ENCODE results near the gene CDH23. TPM values are rescaled to one million over a fixed set of nuclear protein-coding genes. Genes with fewer than 3 reads are reported as not detected.

CDH23 gene
- total and polyA plus RNA-seq, 10 of the 15 experiments (the other 5 are each of a cell fraction or from before 2014, with no cell fraction given) = 0.09 to 0.40 (median 0.15) TPM; not detected in 1

DNA sequence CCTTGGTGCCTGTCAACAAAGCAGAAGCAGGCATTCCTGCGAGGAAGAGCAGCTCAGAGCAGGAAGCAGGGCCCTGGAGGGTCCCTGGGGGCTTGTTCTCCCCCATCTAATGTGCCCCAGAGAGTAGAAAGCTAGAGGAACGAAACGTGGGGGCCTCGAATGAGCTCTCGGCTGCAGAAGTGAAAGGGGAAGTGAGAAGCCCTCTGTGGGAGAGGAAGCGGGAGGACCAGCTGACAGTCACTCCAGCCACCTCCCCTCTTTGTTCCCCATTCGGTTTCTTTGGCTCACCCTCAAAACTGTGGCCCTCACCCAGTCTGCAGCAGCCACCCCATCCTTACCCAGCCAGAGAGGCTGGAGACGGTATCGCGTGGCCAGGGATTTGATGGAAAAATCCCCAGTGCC lies 297.8 kb downstream of the CDH23 start (continued):
- TF ChIP-seq NFXL1 (IDR thresholded peaks at IDR 0.05; ENCODE audit: borderline replicate concordance) (peak; percentile 76; the same call in 1 of the 2 replicates), SRF (IDR thresholded peaks at IDR 0.05; ENCODE audit: low read depth in 2 of 2, low read length in 2 of 2) (peak in 1 of 2 experiments; percentile 76; a peak in 2 of 4 replicates), NR2F1 (conservative IDR thresholded peaks at IDR 0.05) (peak; percentile 78), NKRF (conservative IDR thresholded peaks at IDR 0.05) (peak; percentile 74), JUNB (IDR thresholded peaks at IDR 0.05) (peak; percentile 48; the same call in 1 of the 2 replicates), MEF2A (IDR thresholded peaks at IDR 0.05; ENCODE audit: insufficient read depth, low read depth, low read length) (0 out of 2 replicates have a peak, but pooled peaks have one; percentile 23), JUND (IDR thresholded peaks at IDR 0.05; ENCODE audit: low read depth, low read length) (no peak), LARP7 (IDR thresholded peaks at IDR 0.05) (peak; percentile 56; the same call in 1 of the 2 replicates), E2F8 (IDR thresholded peaks at IDR 0.05; ENCODE audit: low read depth, partially characterized antibody) (peak; percentile 34), CHD4 (IDR thresholded peaks at IDR 0.05) (no peak), ZBTB40 (IDR thresholded peaks at IDR 0.05; ENCODE audit: borderline replicate concordance) (no peak), ELK1 (IDR thresholded peaks at IDR 0.05; ENCODE audit: low read depth, low read length) (no peak), MYC (IDR thresholded peaks at IDR 0.05; ENCODE audit: insufficient read depth, insufficient read length, insufficient replicate concordance, low read length, severe bottlenecking) (no peak), SPI1 (IDR thresholded peaks at IDR 0.05; ENCODE audit: borderline replicate concordance, insufficient read depth, low read depth, low read length) (peak; percentile 100), ZNF274 (IDR thresholded peaks at IDR 0.05; ENCODE audit: insufficient read depth, insufficient read length) (no peak), PAX5 (IDR thresholded peaks at IDR 0.05; ENCODE audit: borderline replicate concordance, low read depth, low read length) (peak; percentile 94), GABPA (IDR thresholded peaks at IDR 0.05; ENCODE audit: low read depth) (no peak)
- TF ChIP-seq, protein P1, sequence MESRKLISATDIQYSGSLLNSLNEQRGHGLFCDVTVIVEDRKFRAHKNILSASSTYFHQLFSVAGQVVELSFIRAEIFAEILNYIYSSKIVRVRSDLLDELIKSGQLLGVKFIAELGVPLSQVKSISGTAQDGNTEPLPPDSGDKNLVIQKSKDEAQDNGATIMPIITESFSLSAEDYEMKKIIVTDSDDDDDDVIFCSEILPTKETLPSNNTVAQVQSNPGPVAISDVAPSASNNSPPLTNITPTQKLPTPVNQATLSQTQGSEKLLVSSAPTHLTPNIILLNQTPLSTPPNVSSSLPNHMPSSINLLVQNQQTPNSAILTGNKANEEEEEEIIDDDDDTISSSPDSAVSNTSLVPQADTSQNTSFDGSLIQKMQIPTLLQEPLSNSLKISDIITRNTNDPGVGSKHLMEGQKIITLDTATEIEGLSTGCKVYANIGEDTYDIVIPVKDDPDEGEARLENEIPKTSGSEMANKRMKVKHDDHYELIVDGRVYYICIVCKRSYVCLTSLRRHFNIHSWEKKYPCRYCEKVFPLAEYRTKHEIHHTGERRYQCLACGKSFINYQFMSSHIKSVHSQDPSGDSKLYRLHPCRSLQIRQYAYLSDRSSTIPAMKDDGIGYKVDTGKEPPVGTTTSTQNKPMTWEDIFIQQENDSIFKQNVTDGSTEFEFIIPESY (IDR thresholded peaks at IDR 0.05) = no peak

Data from GM12878 (cell line).